SU-DHL-6 (cell line): ENCODE results near the gene ZBTB44.
A peak's percentile ranks its signal among the peaks of the same experiment; 100 is the strongest.

Experiments
- H2AFZ ChIP-seq: fragments of 200-600 bp; sonication (generic); 2 replicates; pipeline ENCODE4 v1.6.1; 2014; ENCODE audit warnings: low read depth, mild to moderate bottlenecking, moderate library complexity, mixed read lengths, antibody characterized with exemption, low read length; ENCODE audit not compliant: severe bottlenecking
- H3F3A ChIP-seq: fragments of 200-600 bp; shearing (Covaris generic); 2 replicates; pipeline ENCODE4 v1.6.0; 2016; ENCODE audit warnings: antibody characterized with exemption, mild to moderate bottlenecking; ENCODE audit not compliant: insufficient read depth
- H3K27ac ChIP-seq: fragments of 200-600 bp; sonication (generic); 2 replicates; pipeline ENCODE4 v1.5.1; 2016; ENCODE audit warnings: low read depth, mild to moderate bottlenecking, low read length, moderate library complexity, mixed read lengths
- H3K27me3 ChIP-seq: fragments of 200-600 bp; sonication (generic), shearing (Covaris generic); 2 replicates; pipeline ENCODE4 v1.6.0; 2014; ENCODE audit warnings: mild to moderate bottlenecking, low read length
- H3K36me3 ChIP-seq: fragments of 200-600 bp; sonication (generic); 2 replicates; pipeline ENCODE4 v1.6.1; 2014; ENCODE audit warnings: mild to moderate bottlenecking, low read length, mixed read lengths
- H3K4me2 ChIP-seq: fragments of 300-600, 200-600 bp; shearing (Covaris generic), sonication (generic); 2 replicates; pipeline ENCODE4 v1.6.0; 2014; ENCODE audit warnings: low read length, low read depth, mild to moderate bottlenecking; ENCODE audit not compliant: poor library complexity, severe bottlenecking
- H3K4me3 ChIP-seq: fragments of 200-600 bp; sonication (generic); 2 replicates; pipeline ENCODE4 v1.5.1; 2014; ENCODE audit warnings: antibody characterized with exemption, low read length, mild to moderate bottlenecking, mixed read lengths; ENCODE audit not compliant: insufficient read depth, poor library complexity, severe bottlenecking
- H3K79me2 ChIP-seq: fragments of 200-600 bp; sonication (generic); 2 replicates; pipeline ENCODE4 v1.6.1; 2014; ENCODE audit warnings: mild to moderate bottlenecking, low read length, moderate library complexity; ENCODE audit not compliant: insufficient read depth
- H3K9ac ChIP-seq: fragments of 200-600 bp; sonication (generic); 2 replicates; pipeline ENCODE4 v1.7.0; 2014; ENCODE audit warnings: mild to moderate bottlenecking, low read length
- H3K9me2 ChIP-seq: fragments of 200-600 bp; sonication (generic); replicated peaks from 2 replicates; pipeline ENCODE4 v1.6.1; 2014; ENCODE audit warnings: low read length; ENCODE audit not compliant: insufficient read depth
- H3K9me3 ChIP-seq: fragments of 200-600 bp; sonication (generic); 2 replicates; pipeline ENCODE4 v1.6.1; 2014; ENCODE audit warnings: low read length, mixed read lengths; ENCODE audit not compliant: insufficient read depth
- H4K20me1 ChIP-seq: fragments of 200-600 bp; sonication (generic); 2 replicates; pipeline ENCODE4 v1.6.1; 2014; ENCODE audit warnings: low read depth, mild to moderate bottlenecking, antibody characterized with exemption, low read length, moderate library complexity, mixed read lengths
- EZH2phosphoT487 ChIP-seq: fragments of 200-600 bp; sonication (generic), shearing (Covaris generic); conservative IDR thresholded peaks from 2 replicates; pipeline ENCODE4 v1.6.1; 2018; ENCODE audit warnings: mild to moderate bottlenecking, antibody characterized with exemption, low read length, moderate library complexity, mixed read lengths
- TF ChIP-seq, protein P1 (sequence below): fragments of 200-600 bp; sonication (generic); IDR thresholded peaks from one replicate; pipeline ENCODE4 v1.5.1; 2017; ENCODE audit warnings: antibody characterized with exemption, mild to moderate bottlenecking, low read length, moderate library complexity; ENCODE audit not compliant: insufficient read depth, poor library complexity, severe bottlenecking

ZBTB44 gene

DNA sequence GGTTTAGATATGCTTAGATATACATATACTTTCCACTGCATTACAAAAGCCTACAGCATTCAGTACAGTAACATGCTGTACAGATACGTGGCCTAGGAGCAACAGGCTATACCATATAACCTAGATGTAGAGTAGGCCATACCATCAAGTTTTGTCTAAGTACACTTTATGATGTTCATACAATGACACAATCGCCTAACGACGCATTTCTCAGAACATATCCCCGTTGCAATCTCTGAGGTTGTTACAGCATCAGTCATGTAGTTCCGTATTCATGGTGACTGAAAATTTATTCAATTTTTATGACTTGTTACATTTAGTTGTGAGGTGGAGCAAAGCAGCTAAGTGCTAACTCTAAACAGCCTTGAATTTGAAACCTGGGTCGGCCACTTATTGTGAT lies 6.7 kb downstream of the ZBTB44 start:
- Histone ChIP-seq H3K27me3 (no peaks in the 10 kb centered on the region), H3K9ac (no peak overlapping the region), H3K36me3 (no peaks in the 10 kb centered on the region), H3K4me2 (no peak overlapping the region), H3K9me2 (no peaks in the 10 kb centered on the region), H3K9me3 (no peaks in the 10 kb centered on the region), H3F3A (no peaks in the 10 kb centered on the region), H3K79me2 (peaks cover 30% of the 10 kb centered on the region), H4K20me1 (no peaks in the 10 kb centered on the region), H3K27ac (no peak overlapping the region), H3K4me3 (no peak overlapping the region), H2AFZ (no peak overlapping the region)
- TF ChIP-seq, protein P1, sequence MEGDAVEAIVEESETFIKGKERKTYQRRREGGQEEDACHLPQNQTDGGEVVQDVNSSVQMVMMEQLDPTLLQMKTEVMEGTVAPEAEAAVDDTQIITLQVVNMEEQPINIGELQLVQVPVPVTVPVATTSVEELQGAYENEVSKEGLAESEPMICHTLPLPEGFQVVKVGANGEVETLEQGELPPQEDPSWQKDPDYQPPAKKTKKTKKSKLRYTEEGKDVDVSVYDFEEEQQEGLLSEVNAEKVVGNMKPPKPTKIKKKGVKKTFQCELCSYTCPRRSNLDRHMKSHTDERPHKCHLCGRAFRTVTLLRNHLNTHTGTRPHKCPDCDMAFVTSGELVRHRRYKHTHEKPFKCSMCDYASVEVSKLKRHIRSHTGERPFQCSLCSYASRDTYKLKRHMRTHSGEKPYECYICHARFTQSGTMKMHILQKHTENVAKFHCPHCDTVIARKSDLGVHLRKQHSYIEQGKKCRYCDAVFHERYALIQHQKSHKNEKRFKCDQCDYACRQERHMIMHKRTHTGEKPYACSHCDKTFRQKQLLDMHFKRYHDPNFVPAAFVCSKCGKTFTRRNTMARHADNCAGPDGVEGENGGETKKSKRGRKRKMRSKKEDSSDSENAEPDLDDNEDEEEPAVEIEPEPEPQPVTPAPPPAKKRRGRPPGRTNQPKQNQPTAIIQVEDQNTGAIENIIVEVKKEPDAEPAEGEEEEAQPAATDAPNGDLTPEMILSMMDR: no peak
- no peak for TF ChIP-seq EZH2phosphoT487

DNA sequence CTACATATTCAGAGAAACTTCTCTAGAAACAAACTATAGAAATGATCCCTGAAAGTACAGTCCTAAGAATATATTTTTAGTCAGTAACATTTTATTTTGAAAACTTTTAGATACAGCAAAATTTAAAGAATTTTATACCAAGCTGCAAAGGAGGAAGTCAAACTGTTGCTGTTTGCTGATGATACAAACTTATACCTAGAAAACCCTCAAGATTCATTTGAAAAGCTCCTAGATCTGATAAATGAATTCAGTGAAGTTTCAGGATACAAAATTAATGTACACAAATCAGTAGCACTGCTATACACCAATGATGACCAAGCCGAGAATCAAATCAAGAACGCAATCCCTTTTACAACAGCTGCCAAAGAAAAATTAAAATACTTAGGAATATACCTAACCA lies 10.1 kb downstream of the ZBTB44 start:
- Histone ChIP-seq H3K27ac (no peak overlapping the region), H3K9me3 (no peaks in the 10 kb centered on the region), H3K4me2 (no peak overlapping the region), H4K20me1 (no peaks in the 10 kb centered on the region), H3K4me3 (no peak overlapping the region), H3K9me2 (no peaks in the 10 kb centered on the region), H3K27me3 (no peaks in the 10 kb centered on the region), H3F3A (no peaks in the 10 kb centered on the region), H3K79me2 (peaks cover 20% of the 10 kb centered on the region), H2AFZ (no peak overlapping the region), H3K9ac (no peak overlapping the region), H3K36me3 (no peaks in the 10 kb centered on the region)
- TF ChIP-seq, protein P1: no peak
- TF ChIP-seq EZH2phosphoT487: no peak

DNA sequence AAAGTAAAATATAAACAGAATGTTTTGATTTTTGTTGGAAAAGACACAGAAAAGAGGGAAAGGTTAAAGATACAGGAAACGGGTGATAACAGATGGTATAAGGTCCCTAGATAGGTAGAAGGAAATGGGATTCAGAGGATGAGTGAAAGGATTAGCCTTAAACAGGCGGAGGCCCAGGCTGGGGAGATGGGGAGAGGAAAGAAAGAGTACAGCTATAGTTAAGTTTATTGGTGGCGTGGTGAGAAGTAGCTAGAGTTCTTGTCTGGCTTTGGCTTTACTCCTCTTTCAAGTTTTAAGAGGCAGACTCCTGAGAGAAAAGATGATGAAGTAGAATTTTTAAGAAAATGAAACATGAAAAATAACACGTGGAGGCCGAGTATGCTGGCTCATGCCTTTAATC lies 13.7 kb downstream of the ZBTB44 start:
- Histone ChIP-seq H3K27me3 (no peaks in the 10 kb centered on the region), H3K79me2 (peaks cover 23% of the 10 kb centered on the region), H3K36me3 (no peaks in the 10 kb centered on the region), H3K27ac (no peak overlapping the region), H4K20me1 (no peaks in the 10 kb centered on the region), H3K4me3 (no peak overlapping the region), H3K9me2 (no peaks in the 10 kb centered on the region), H3K9ac (no peak overlapping the region), H3F3A (no peaks in the 10 kb centered on the region), H3K9me3 (no peaks in the 10 kb centered on the region), H2AFZ (no peak overlapping the region), H3K4me2 (peak overlapping the region; percentile 38)
- no peak for TF ChIP-seq EZH2phosphoT487
- TF ChIP-seq, protein P1: no peak
